ENCODE measurements around the gene TCHHL1. TPM values are rescaled to one million over a fixed set of nuclear protein-coding genes. Genes with fewer than 3 reads are reported as not detected.

Gene TCHHL1
- total and polyA plus RNA-seq, 9 of the 15 experiments (the other 6 are each of a cell fraction or from before 2014, with no cell fraction given) = not detected

GRCh38 chr1:152034654-152035538 is 54.0 kb downstream of the TCHHL1 start (continued):
- TF ChIP-seq EZH2 (IDR thresholded peaks at IDR 0.05; ENCODE audit: borderline replicate concordance, low read depth, low read length) (no peak), TEAD4 (IDR thresholded peaks at IDR 0.05; ENCODE audit: low read length) (no peak; the same call in 1 of the 2 replicates), TEAD4 (CRISPR knock-in tag; IDR thresholded peaks at IDR 0.05; ENCODE audit: borderline replicate concordance) (no peak), ZNF175 (CRISPR knock-in tag; IDR thresholded peaks at IDR 0.05; ENCODE audit: low read depth) (no peak), ZC3H11A (IDR thresholded peaks at IDR 0.05; ENCODE audit: low read depth, low read length) (no peak), NR1H2 (CRISPR knock-in tag; IDR thresholded peaks at IDR 0.05) (no peak), ZNF609 (CRISPR knock-in tag; IDR thresholded peaks at IDR 0.05; ENCODE audit: borderline replicate concordance) (no peak), COPS2 (conservative IDR thresholded peaks at IDR 0.05) (no peak), ZKSCAN8 (CRISPR knock-in tag; IDR thresholded peaks at IDR 0.05) (no peak), ZBTB11 (CRISPR knock-in tag; IDR thresholded peaks at IDR 0.05) (no peak), FOSL1 (tag; conservative IDR thresholded peaks at IDR 0.05) (peak; percentile 56), ETV5 (CRISPR knock-in tag; IDR thresholded peaks at IDR 0.05; ENCODE audit: low read depth) (peak; percentile 19; the same call in 1 of the 2 replicates), ESRRB (CRISPR knock-in tag; IDR thresholded peaks at IDR 0.05; ENCODE audit: borderline replicate concordance) (no peak), SAFB2 (IDR thresholded peaks at IDR 0.05; ENCODE audit: borderline replicate concordance, low read depth, low read length, severe bottlenecking) (no peak), ESRRA (IDR thresholded peaks at IDR 0.05; ENCODE audit: borderline replicate concordance, low read depth) (peak; percentile 8; the same call in 1 of the 2 replicates), CREB3 (tag; conservative IDR thresholded peaks at IDR 0.05; ENCODE audit: low read depth) (no peak), TBP (optimal IDR thresholded peaks at IDR 0.05; ENCODE audit: low read depth, low read length) (peak; percentile 38)
